K562 (cell line): Measurements from ENCODE around the gene NEK4. TPM values are rescaled to one million over a fixed set of nuclear protein-coding genes. Genes with fewer than 3 reads are reported as not detected.

ENCODE experiments used
- ATAC-seq: fragments of 200-7000 bp; cut with Tn5 transposase; 3 replicates; pipeline ENCODE4 v1.9.1; 2020; ENCODE audit warnings: moderate library complexity
- BruUV-seq: library from RNA; stranded (reverse); fragments of 400-500 nt; replicated peaks from 2 replicates; lab custom pipeline; 2021; lab: Mats Ljungman, UMichigan
- CTCF ChIA-PET: fragments of 300-600 bp; formaldehyde crosslinking; extraction: SDS; loops from one replicate; lab custom pipeline; 2021; ENCODE audit warnings: low intra/inter-chr PET ratio; lab: Yijun Ruan, JAX
- POLR2A ChIA-PET: fragments of 300-600, 350-650 bp; sonication (Branson Sonifier 250); formaldehyde crosslinking; extraction: SDS; loops from one replicate; lab custom pipeline; 2021; ENCODE audit warnings: antibody characterized with exemption, inconsistent platforms; lab: Yijun Ruan, JAX
- DNase-seq, 4 experiments: peaks; one replicate each; pipeline versions ENCODE4 v3.0.0 to v3.0.0-alpha.2; 2011 to 2018; ENCODE audit warnings: low spot score in 3 of 4, mixed read lengths in 3 of 4; ENCODE audit errors: extremely low read depth in 1 of 4
- FAIRE-seq: peaks from 2 replicates; lab custom pipeline; 2011; peaks lifted over from hg19 to GRCh38; lab: Jason Lieb, UNC
- H2AFZ ChIP-seq: 2 replicates; pipeline ENCODE4 v1.6.0; 2011; ENCODE audit warnings: low read depth, low read length, control low read depth, inconsistent platforms
- H3K27ac ChIP-seq: fragments of 200-600 bp; 3 replicates; pipeline ENCODE4 v1.8.0; 2011; ENCODE audit warnings: low read depth, mild to moderate bottlenecking, control low read depth, inconsistent platforms, low read length, moderate library complexity, mixed read lengths; ENCODE audit errors: extremely low read depth
- H3K27me3 ChIP-seq, 2 experiments: fragments of 300-600 bp in 1 of 2; 2 replicates in 1 of 2; 3 replicates in 1 of 2; pipeline versions ENCODE4 v1.6.0 to v1.8.0; 2011; ENCODE audit warnings: inconsistent platforms in 2 of 2, low read length in 2 of 2, mild to moderate bottlenecking in 1 of 2, mixed read lengths in 1 of 2, moderate library complexity in 1 of 2; ENCODE audit not compliant: control insufficient read depth in 2 of 2, insufficient read depth in 2 of 2
- H3K36me3 ChIP-seq: fragments of 300-600 bp; 3 replicates; pipeline ENCODE4 v1.8.0; 2011; ENCODE audit warnings: mild to moderate bottlenecking, low read length, inconsistent platforms; ENCODE audit not compliant: control insufficient read depth, insufficient read depth
- H3K4me1 ChIP-seq, 2 experiments: fragments of 200-600 bp in 1 of 2; replicated peaks in 1 of 2; 2 replicates in 1 of 2; 3 replicates in 1 of 2; pipeline versions ENCODE4 v1.5.1 to v1.8.0; 2011; ENCODE audit warnings: inconsistent platforms in 2 of 2, low read length in 2 of 2, mild to moderate bottlenecking in 1 of 2, mixed read lengths in 1 of 2, moderate library complexity in 1 of 2; ENCODE audit not compliant: control insufficient read depth in 2 of 2, insufficient read depth in 2 of 2
- H3K4me2 ChIP-seq: 2 replicates; pipeline ENCODE4 v1.6.1; 2011; ENCODE audit warnings: low read length, control low read depth, inconsistent platforms, mixed read lengths; ENCODE audit not compliant: insufficient read depth
- H3K4me3 ChIP-seq: fragments of 200-600 bp; sonication (generic), shearing (Covaris generic); 2 replicates; pipeline ENCODE4 v1.5.1; 2016; ENCODE audit warnings: control low read depth, inconsistent platforms
- H3K79me2 ChIP-seq: fragments of 200-600 bp; 3 replicates; pipeline ENCODE4 v1.8.0; 2011; ENCODE audit warnings: low read length, inconsistent platforms; ENCODE audit not compliant: control insufficient read depth, insufficient read depth
- H3K9ac ChIP-seq, 2 experiments: 2 replicates each; pipeline versions ENCODE4 v1.6.0 to v1.6.1; 2011; ENCODE audit warnings: low read depth in 2 of 2, low read length in 2 of 2, control low read depth in 1 of 2, inconsistent platforms in 1 of 2, mild to moderate bottlenecking in 1 of 2, mixed read lengths in 1 of 2; ENCODE audit not compliant: insufficient read depth in 1 of 2
- H3K9me1 ChIP-seq: one replicate; pipeline ENCODE4 v1.6.0; 2011; ENCODE audit warnings: inconsistent platforms, mild to moderate bottlenecking, low read length, moderate library complexity; ENCODE audit not compliant: control insufficient read depth, insufficient read depth
- H3K9me3 ChIP-seq: replicated peaks from 2 replicates; pipeline ENCODE4 v1.5.1; 2011; ENCODE audit warnings: low read depth, low read length, inconsistent platforms; ENCODE audit not compliant: control insufficient read depth, insufficient read depth
- H4K20me1 ChIP-seq: replicated peaks from 2 replicates; pipeline ENCODE4 v1.6.1; 2011; ENCODE audit warnings: low read length, inconsistent platforms, mixed read lengths; ENCODE audit not compliant: control insufficient read depth, insufficient read depth
- CREB5 ChIP-seq: fragments of 250-450 bp; sonication (Bioruptor Pico); IDR thresholded peaks from 2 replicates; pipeline ENCODE4 v1.5.0; 2020; ENCODE audit warnings: mild to moderate bottlenecking
- DIDO1 ChIP-seq: fragments of 450-650 bp; IDR thresholded peaks from 2 replicates; pipeline ENCODE4 v1.6.1; 2016; ENCODE audit warnings: low read depth, missing biosample characterization, missing genetic modification characterization
- FOXO4 ChIP-seq: fragments of 450-650 bp; formaldehyde crosslinking; IDR thresholded peaks from 2 replicates; pipeline ENCODE4 v1.4.0; 2020; ENCODE audit warnings: mild to moderate bottlenecking, moderate library complexity
- HMGN3 ChIP-seq: IDR thresholded peaks from 2 replicates; pipeline ENCODE4 v1.6.1; 2011; ENCODE audit warnings: borderline replicate concordance, low read depth, mild to moderate bottlenecking, mixed read lengths, low read length; ENCODE audit not compliant: insufficient read length; ENCODE audit errors: extremely low read depth
- HNRNPUL1 ChIP-seq: fragments of 200-400 bp; formaldehyde crosslinking; IDR thresholded peaks from 2 replicates; pipeline ENCODE4 v1.6.1; 2017; ENCODE audit warnings: low read length
- ILF3 ChIP-seq: fragments of 450-650 bp; IDR thresholded peaks from 2 replicates; pipeline ENCODE4 v1.6.1; 2018; ENCODE audit warnings: antibody characterized with exemption, mild to moderate bottlenecking, moderate library complexity, borderline replicate concordance
- MEIS2 ChIP-seq: fragments of 450-650 bp; IDR thresholded peaks from 2 replicates; pipeline ENCODE4 v1.6.1; 2014; ENCODE audit warnings: mild to moderate bottlenecking; ENCODE audit not compliant: partially characterized antibody
- NEUROD1 ChIP-seq: fragments of 150-350 bp; IDR thresholded peaks from 2 replicates; pipeline ENCODE4 v1.6.1; 2014; ENCODE audit warnings: borderline replicate concordance, low read length, low read depth; ENCODE audit not compliant: partially characterized antibody
- NRF1 ChIP-seq, 2 experiments: fragments of 450-650 bp; IDR thresholded peaks in 1 of 2; conservative IDR thresholded peaks in 1 of 2; 2 replicates each; pipeline ENCODE4 v1.6.1; 2014; ENCODE audit warnings: mild to moderate bottlenecking in 2 of 2
- POLR2G ChIP-seq: fragments of 200-400 bp; formaldehyde crosslinking; IDR thresholded peaks from 2 replicates; pipeline ENCODE4 v1.6.1; 2017; ENCODE audit warnings: low read depth, mild to moderate bottlenecking, antibody characterized with exemption, low read length, moderate library complexity
- RNF2 ChIP-seq: sonication (generic); IDR thresholded peaks from 2 replicates; pipeline ENCODE4 v1.6.1; 2016
- SMC3 ChIP-seq: conservative IDR thresholded peaks from 2 replicates; pipeline ENCODE4 v1.6.1; 2011; ENCODE audit warnings: low read depth, low read length, improper control_type of control experiment; ENCODE audit not compliant: insufficient read depth
- THAP7 ChIP-seq: fragments of 250-450 bp; sonication (Bioruptor Pico); IDR thresholded peaks from 2 replicates; pipeline ENCODE4 v1.5.0; 2021
- THRB ChIP-seq: fragments of 450-650 bp; formaldehyde crosslinking; conservative IDR thresholded peaks from 2 replicates; pipeline ENCODE4 v1.4.0; 2022; ENCODE audit warnings: mild to moderate bottlenecking, missing genetic modification characterization
- ZBTB7A ChIP-seq: IDR thresholded peaks from 2 replicates; pipeline ENCODE4 v1.6.1; 2011; ENCODE audit warnings: low read depth, mild to moderate bottlenecking, low read length, moderate library complexity, borderline replicate concordance; ENCODE audit not compliant: control insufficient read depth
- ZNF184 ChIP-seq: sonication (generic); formaldehyde crosslinking; IDR thresholded peaks from 2 replicates; pipeline ENCODE4 v1.5.0; 2020; ENCODE audit warnings: missing genetic modification reagents
- ZNF766 ChIP-seq: fragments of 200-800 bp; sonication (Bioruptor generic); conservative IDR thresholded peaks from 2 replicates; pipeline ENCODE4 v1.6.1; 2016; ENCODE audit warnings: missing genetic modification characterization, missing compliant biosample characterization
- WGBS: fragments of 100-300 bp; shearing (Covaris generic); methylation state at CpG from one replicate; pipeline ENCODE4 v1.1.6; 2016; ENCODE audit warnings: low coverage, mixed read lengths; ENCODE audit not compliant: insufficient coverage; ENCODE audit errors: missing lambda C conversion rate; 5-methylcytosine and 5-hydroxymethylcytosine counted together
- in situ Hi-C: fragments of 300-500 bp; cut with MboI; formaldehyde crosslinking; loops from 4 replicates; pipeline ENCODE4 v1.15.0; 2018; ENCODE audit warnings: inconsistent platforms, mixed read lengths
- intact Hi-C: fragments of 100-400 bp; cut with micrococcal nuclease; formaldehyde crosslinking; loops from 2 replicates; pipeline ENCODE4 v1.14.2; 2022
- polyA plus RNA-seq, 8 experiments: library from polyadenylated mRNA; depleted of rRNA in 4 of 8; stranded (reverse) in 5 of 8; unstranded in 3 of 8; fragments of >200 nt; fragmentation: Nextera tagmentation in 2 of 8; fragmentation: Illumina TruSeq in 1 of 8; extraction: Ambion mirVana in 2 of 8; extraction: Trizol in 1 of 8; gene quantifications; 2 replicates each; pipeline versions ENCODE4 v1.2.1 to v1.2.3, GENCODE V29; 2011 to 2014; ENCODE audit warnings: inconsistent platforms in 1 of 8, missing spikeins in 1 of 8
- total RNA-seq, 7 experiments: library from RNA; depleted of rRNA in 6 of 7; stranded (reverse); fragments of >200 nt in 6 of 7; fragmentation: Illumina TruSeq in 2 of 7; extraction: Trizol in 2 of 7; gene quantifications; 2 replicates each; pipeline versions ENCODE4 v1.2.1 to v1.2.3, GENCODE V29; 2011 to 2021; ENCODE audit warnings: low replicate concordance in 1 of 7

NEK4 gene
- total and polyA plus RNA-seq, 9 of the 15 experiments (the other 6 are each of a cell fraction or from before 2014, with no cell fraction given): 5.8 to 23.1 (median 16.6) TPM

GRCh38 chr3:52696830-52697631 lies 73.7 kb downstream of the NEK4 start:
- H3K27ac ChIP-seq: no peak overlapping the region
- intact Hi-C loops (no loop called here), in situ Hi-C loops (no loop called here)
- H3K36me3 ChIP-seq: peaks cover 64% of the 10 kb centered on the region
- H3K4me3 ChIP-seq: no peak overlapping the region
- 54% methylated on average over 2 of the region's 2 CpGs for WGBS
- no peaks in the 10 kb centered on the region for H3K9me3 ChIP-seq
- DNase-seq (no peak), ATAC-seq (peak; percentile 25), FAIRE-seq (no peak)
- no TSS peak for BruUV-seq
- no peaks in the 10 kb centered on the region for H3K27me3 ChIP-seq
- CTCF ChIA-PET: no interaction called here
- no peaks in the 10 kb centered on the region for H3K9me1 ChIP-seq
- H2AFZ ChIP-seq: no peak overlapping the region
- H3K79me2 ChIP-seq: peaks cover 2% of the 10 kb centered on the region; the same call in 1 of the 3 replicates
- peaks cover 0 to 14% of the 10 kb centered on the region in 2 experiments; a peak in 2 of 5 replicates for H3K4me1 ChIP-seq
- H4K20me1 ChIP-seq: peaks cover 8% of the 10 kb centered on the region
- no peak overlapping the region for H3K9ac ChIP-seq
- no peak overlapping the region for H3K4me2 ChIP-seq
- POLR2A ChIA-PET: interaction anchor here (0.6 to 1.6 kb wide), 6 partner anchors 8 to 144 kb away, joined by 3 to 5 read pairs (median 4); partner anchors contain the start of genes GLT8D1 and SPCS1
- TF ChIP-seq ZNF766: no peak
- TF ChIP-seq ZNF184 (CRISPR knock-in tag): no peak
- no peak for TF ChIP-seq THRB (CRISPR knock-in tag)
- no peak for TF ChIP-seq DIDO1
- TF ChIP-seq CREB5: no peak
- TF ChIP-seq NRF1 (conservative IDR thresholded peaks at IDR 0.05 in 1 of 2, IDR thresholded peaks at IDR 0.05 in 1 of 2): 0 out of 4 replicates have a peak, but pooled peaks of 1 of the 2 experiments have one; percentile 15
- no peak for TF ChIP-seq POLR2G
- TF ChIP-seq HNRNPUL1: no peak
- no peak for TF ChIP-seq NEUROD1
- TF ChIP-seq MEIS2: peak; percentile 60
- TF ChIP-seq HMGN3: no peak
- TF ChIP-seq THAP7 (CRISPR knock-in tag): no peak
- no peak for TF ChIP-seq ZBTB7A
- TF ChIP-seq FOXO4: no peak
- TF ChIP-seq ILF3: no peak
- TF ChIP-seq RNF2: no peak
- TF ChIP-seq SMC3: no peak
